ENCODE results near the gene SIM1.

DNA sequence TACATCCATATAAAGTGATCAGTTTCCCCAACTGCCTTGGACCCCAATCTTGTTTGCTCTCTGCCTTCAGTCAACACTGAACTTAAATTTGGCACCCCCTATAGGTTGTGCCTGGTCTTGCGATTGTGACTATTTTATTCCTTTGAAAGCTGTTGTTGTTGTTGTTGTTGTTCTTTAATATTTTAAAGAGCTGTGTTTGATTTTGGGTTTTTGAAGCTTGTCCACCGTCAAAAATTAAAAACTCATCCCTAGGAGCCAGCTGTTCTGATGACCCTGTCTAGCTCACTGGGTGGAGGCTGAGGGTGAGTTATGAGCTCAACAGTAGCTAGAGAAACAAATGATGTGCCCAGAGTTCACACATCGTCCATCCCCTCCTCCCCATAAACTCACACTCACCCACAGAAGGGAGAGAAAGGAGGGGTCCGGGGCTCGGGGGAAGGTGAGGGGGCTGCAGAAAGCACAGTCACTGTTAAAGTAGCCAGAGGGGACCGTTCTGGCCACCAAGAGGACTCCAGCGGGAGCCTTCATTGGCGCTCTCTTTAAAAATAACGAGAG lies 4.0 kb downstream of the SIM1 start:
- TF ChIP-seq, protein P1, sequence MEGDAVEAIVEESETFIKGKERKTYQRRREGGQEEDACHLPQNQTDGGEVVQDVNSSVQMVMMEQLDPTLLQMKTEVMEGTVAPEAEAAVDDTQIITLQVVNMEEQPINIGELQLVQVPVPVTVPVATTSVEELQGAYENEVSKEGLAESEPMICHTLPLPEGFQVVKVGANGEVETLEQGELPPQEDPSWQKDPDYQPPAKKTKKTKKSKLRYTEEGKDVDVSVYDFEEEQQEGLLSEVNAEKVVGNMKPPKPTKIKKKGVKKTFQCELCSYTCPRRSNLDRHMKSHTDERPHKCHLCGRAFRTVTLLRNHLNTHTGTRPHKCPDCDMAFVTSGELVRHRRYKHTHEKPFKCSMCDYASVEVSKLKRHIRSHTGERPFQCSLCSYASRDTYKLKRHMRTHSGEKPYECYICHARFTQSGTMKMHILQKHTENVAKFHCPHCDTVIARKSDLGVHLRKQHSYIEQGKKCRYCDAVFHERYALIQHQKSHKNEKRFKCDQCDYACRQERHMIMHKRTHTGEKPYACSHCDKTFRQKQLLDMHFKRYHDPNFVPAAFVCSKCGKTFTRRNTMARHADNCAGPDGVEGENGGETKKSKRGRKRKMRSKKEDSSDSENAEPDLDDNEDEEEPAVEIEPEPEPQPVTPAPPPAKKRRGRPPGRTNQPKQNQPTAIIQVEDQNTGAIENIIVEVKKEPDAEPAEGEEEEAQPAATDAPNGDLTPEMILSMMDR (IDR thresholded peaks at IDR 0.05; ENCODE audit: borderline replicate concordance, extremely low read depth, low read length, poor library complexity, severe bottlenecking): peak; percentile 64
- TF ChIP-seq EZH2 (IDR thresholded peaks at IDR 0.05; ENCODE audit: borderline replicate concordance, low read depth, low read length, severe bottlenecking): no peak

All from DND-41 (cell line).